Measurements from ENCODE around the gene ZIC2.

ZIC2 gene

GRCh38 chr13:99960663-99961311, 20.8 kb upstream of the ZIC2 start:
- H3K4me3 ChIP-seq (ENCODE audit: low read depth, low read length) = no peak overlapping the region
- POLR2A ChIA-PET = no interaction called here
- H3K27ac ChIP-seq (ENCODE audit: extremely low read depth, low read depth, low read length) = no peak overlapping the region
- peaks cover 20% of the 10 kb centered on the region for H3K4me1 ChIP-seq (ENCODE audit: control insufficient read depth, insufficient read depth, low read length)
- H3K9me3 ChIP-seq (ENCODE audit: control insufficient read depth, insufficient read depth, low read depth, low read length) = no peaks in the 10 kb centered on the region
- TF ChIP-seq ZFHX2 (tag by site-specific recombination; conservative IDR thresholded peaks at IDR 0.05) (peak; percentile 59; the same call in 1 of the 2 replicates), EGR2 (tag by site-specific recombination; IDR thresholded peaks at IDR 0.05; ENCODE audit: low read depth) (0 out of 2 replicates have a peak, but pooled peaks have one; percentile 15), PRDM4 (tag by site-specific recombination; IDR thresholded peaks at IDR 0.05) (no peak)
- H3K36me3 ChIP-seq (ENCODE audit: control insufficient read depth in 2 of 2, insufficient read depth in 1 of 2, low read length in 2 of 2) = peaks cover 5 to 14% of the 10 kb centered on the region in 2 experiments; a peak in 2 of 3 replicates
- CTCF ChIA-PET = no interaction called here

GRCh38 chr13:99961636-99962035, 19.9 kb upstream of the ZIC2 start:
- TF ChIP-seq ATF2 (tag by site-specific recombination; IDR thresholded peaks at IDR 0.05; ENCODE audit: low read depth) (no peak), ZNF473 (tag by site-specific recombination; IDR thresholded peaks at IDR 0.05) (no peak), ZNF521 (tag by site-specific recombination; IDR thresholded peaks at IDR 0.05) (no peak), ZNF292 (tag by site-specific recombination; IDR thresholded peaks at IDR 0.05; ENCODE audit: borderline replicate concordance, low read depth) (no peak), ZSCAN23 (tag by site-specific recombination; IDR thresholded peaks at IDR 0.05) (no peak), ZNF626 (tag by site-specific recombination; IDR thresholded peaks at IDR 0.05) (no peak), ZNF600 (tag by site-specific recombination; IDR thresholded peaks at IDR 0.05) (no peak), ZNF514 (tag by site-specific recombination; IDR thresholded peaks at IDR 0.05) (no peak), ZNF704 (tag by site-specific recombination; IDR thresholded peaks at IDR 0.05) (no peak), TSHZ1 (tag by site-specific recombination; IDR thresholded peaks at IDR 0.05; ENCODE audit: borderline replicate concordance) (no peak), ZNF146 (tag by site-specific recombination; IDR thresholded peaks at IDR 0.05) (no peak), ZNF280C (tag by site-specific recombination; IDR thresholded peaks at IDR 0.05) (no peak)
- Histone ChIP-seq H3K36me3 (ENCODE audit: control insufficient read depth in 2 of 2, insufficient read depth in 1 of 2, low read length in 2 of 2) (peaks cover 5 to 15% of the 10 kb centered on the region in 2 experiments; a peak in 2 of 3 replicates), H3K4me3 (ENCODE audit: low read depth, low read length) (no peak overlapping the region), H3K4me1 (ENCODE audit: control insufficient read depth, insufficient read depth, low read length) (peaks cover 24% of the 10 kb centered on the region), H3K9me3 (ENCODE audit: control insufficient read depth, insufficient read depth, low read depth, low read length) (no peaks in the 10 kb centered on the region), H3K27ac (ENCODE audit: extremely low read depth, low read depth, low read length) (no peak overlapping the region)
- CTCF ChIA-PET = no interaction called here
- POLR2A ChIA-PET = no interaction called here
